GM21528 (cell line): Measurements from ENCODE around the gene SSC4D.

Source experiments
- ATAC-seq: cut with Tn5 transposase; IDR thresholded peaks from one replicate; pipeline ENCODE4 v1.9.1; 2021; ENCODE audit warnings: mild to moderate bottlenecking, moderate library complexity; ENCODE audit not compliant: unreplicated experiment, low FRiP score

The SSC4D gene

GRCh38 chr7:76356823-76357222 lies 52.7 kb downstream of the SSC4D start:
- no peak for ATAC-seq

GRCh38 chr7:76356115-76356514 lies 53.4 kb downstream of the SSC4D start:
- ATAC-seq = no peak

GRCh38 chr7:76354981-76355730 lies 54.3 kb downstream of the SSC4D start:
- no peak for ATAC-seq

GRCh38 chr7:76354516-76354915 lies 55.0 kb downstream of the SSC4D start:
- ATAC-seq = no peak

- no peak for ATAC-seq
Observed at GRCh38 chr7:76353744-76354143, 55.8 kb downstream of the SSC4D start.

- ATAC-seq = no peak
Observed at GRCh38 chr7:76352193-76352592, 57.3 kb downstream of the SSC4D start.

- no peak for ATAC-seq
Observed at GRCh38 chr7:76351372-76351771, 58.1 kb downstream of the SSC4D start.

- no peak for ATAC-seq
Observed at GRCh38 chr7:76349313-76349885, 60.1 kb downstream of the SSC4D start.

- ATAC-seq = no peak
Observed at GRCh38 chr7:76347710-76348109, 61.8 kb downstream of the SSC4D start.

GRCh38 chr7:76346778-76347177 lies 62.7 kb downstream of the SSC4D start:
- ATAC-seq = no peak

- no peak for ATAC-seq
Observed at GRCh38 chr7:76346097-76346496, 63.4 kb downstream of the SSC4D start.

GRCh38 chr7:76343931-76344321 lies 65.6 kb downstream of the SSC4D start:
- ATAC-seq = no peak

- ATAC-seq = no peak
Observed at GRCh38 chr7:76343294-76343930, 66.1 kb downstream of the SSC4D start.

- no peak for ATAC-seq
Observed at GRCh38 chr7:76342222-76342621, 67.3 kb downstream of the SSC4D start.

GRCh38 chr7:76340617-76341131 lies 68.8 kb downstream of the SSC4D start:
- no peak for ATAC-seq
